NCI-H128 (cell line): Measurements from ENCODE around the gene PACRG.

Source experiments
- DNase-seq: peaks from one replicate; lab custom pipeline; 2025; ENCODE audit not compliant: unreplicated experiment; lab: John Stamatoyannopoulos, UW

The PACRG gene

GRCh38 chr6:163325390-163325784 lies 597.6 kb downstream of the PACRG start:
- no peak for DNase-seq

- DNase-seq = no peak
Observed at GRCh38 chr6:163327165-163327880, 599.5 kb downstream of the PACRG start.

GRCh38 chr6:163327921-163328320 lies 600.1 kb downstream of the PACRG start:
- DNase-seq = no peak

GRCh38 chr6:163328411-163328810 lies 600.6 kb downstream of the PACRG start:
- no peak for DNase-seq

GRCh38 chr6:163329991-163330390 lies 602.2 kb downstream of the PACRG start:
- no peak for DNase-seq

- no peak for DNase-seq
Observed at GRCh38 chr6:163331245-163331644, 603.5 kb downstream of the PACRG start.

GRCh38 chr6:163332575-163332974 lies 604.8 kb downstream of the PACRG start:
- no peak for DNase-seq

GRCh38 chr6:163333038-163333437 lies 605.3 kb downstream of the PACRG start:
- no peak for DNase-seq

- DNase-seq = no peak
Observed at GRCh38 chr6:163333701-163334663, 606.2 kb downstream of the PACRG start.

- DNase-seq = no peak
Observed at GRCh38 chr6:163335056-163335455, 607.3 kb downstream of the PACRG start.

- DNase-seq = no peak
Observed at GRCh38 chr6:163335671-163336545, 608.1 kb downstream of the PACRG start.

GRCh38 chr6:163336961-163337360 lies 609.2 kb downstream of the PACRG start:
- DNase-seq = no peak

- no peak for DNase-seq
Observed at GRCh38 chr6:163337958-163338357, 610.2 kb downstream of the PACRG start.

GRCh38 chr6:163338671-163339405 lies 611.1 kb downstream of the PACRG start:
- DNase-seq = no peak

GRCh38 chr6:163339466-163339865 lies 611.7 kb downstream of the PACRG start:
- DNase-seq = no peak

GRCh38 chr6:163340201-163340887 lies 612.6 kb downstream of the PACRG start:
- DNase-seq = no peak

GRCh38 chr6:163341224-163342061 lies 613.7 kb downstream of the PACRG start:
- no peak for DNase-seq

GRCh38 chr6:163342571-163343539 lies 615.1 kb downstream of the PACRG start:
- no peak for DNase-seq
